GM13976 (cell line): ENCODE measurements around the gene FOXP3.
"Not testable (repeated sequence)": the region's sequence is repeated elsewhere in the genome, so short reads cannot be mapped to it uniquely, and the experiment has no call there.

Experiments used
- DNase-seq: peaks from one replicate; pipeline ENCODE4 v3.0.0; 2012; ENCODE audit warnings: low spot score
- in situ Hi-C: fragments of 300-500 bp; cut with MboI; formaldehyde crosslinking; loops from one replicate; pipeline ENCODE4 v1.12.0; 2022; ENCODE audit warnings: low sequenced_read_pairs, mixed read lengths, inconsistent platforms; ENCODE audit not compliant: unreplicated experiment
- TF ChIP-seq, protein P1 (sequence below): IDR thresholded peaks from 2 replicates; pipeline ENCODE4 v1.5.1; 2012; ENCODE audit warnings: borderline replicate concordance, mild to moderate bottlenecking; ENCODE audit not compliant: insufficient read depth; ENCODE audit errors: extremely low read depth, missing control alignments, control extremely low read depth

FOXP3 gene, protein sequence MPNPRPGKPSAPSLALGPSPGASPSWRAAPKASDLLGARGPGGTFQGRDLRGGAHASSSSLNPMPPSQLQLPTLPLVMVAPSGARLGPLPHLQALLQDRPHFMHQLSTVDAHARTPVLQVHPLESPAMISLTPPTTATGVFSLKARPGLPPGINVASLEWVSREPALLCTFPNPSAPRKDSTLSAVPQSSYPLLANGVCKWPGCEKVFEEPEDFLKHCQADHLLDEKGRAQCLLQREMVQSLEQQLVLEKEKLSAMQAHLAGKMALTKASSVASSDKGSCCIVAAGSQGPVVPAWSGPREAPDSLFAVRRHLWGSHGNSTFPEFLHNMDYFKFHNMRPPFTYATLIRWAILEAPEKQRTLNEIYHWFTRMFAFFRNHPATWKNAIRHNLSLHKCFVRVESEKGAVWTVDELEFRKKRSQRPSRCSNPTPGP

DNA sequence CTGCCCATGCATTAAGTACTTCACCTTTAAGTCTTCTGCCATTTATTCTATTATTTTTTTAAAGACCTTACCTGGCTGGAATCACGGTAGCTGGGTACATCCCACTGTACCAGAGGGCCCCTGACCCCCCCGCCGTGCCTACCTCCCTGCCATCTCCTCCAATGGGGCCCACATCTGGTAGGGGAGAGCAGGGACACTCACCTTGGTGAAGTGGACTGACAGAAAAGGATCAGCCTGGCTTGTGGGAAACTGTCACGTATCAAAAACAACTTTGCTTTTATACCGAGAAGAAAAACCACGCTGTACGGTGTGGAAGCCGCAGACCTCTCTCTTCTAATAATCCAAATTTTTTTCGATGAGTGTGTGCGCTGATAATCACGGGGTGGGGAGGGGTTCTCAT lies at the start of gene FOXP3:
Gene FOXP3, minus strand, starts transcription at position 251 of the 400 bp plus-strand sequence. CDS start 6,205 bp downstream, outside the sequence.
- in situ Hi-C loops: no loop called here
- TF ChIP-seq, protein P1, sequence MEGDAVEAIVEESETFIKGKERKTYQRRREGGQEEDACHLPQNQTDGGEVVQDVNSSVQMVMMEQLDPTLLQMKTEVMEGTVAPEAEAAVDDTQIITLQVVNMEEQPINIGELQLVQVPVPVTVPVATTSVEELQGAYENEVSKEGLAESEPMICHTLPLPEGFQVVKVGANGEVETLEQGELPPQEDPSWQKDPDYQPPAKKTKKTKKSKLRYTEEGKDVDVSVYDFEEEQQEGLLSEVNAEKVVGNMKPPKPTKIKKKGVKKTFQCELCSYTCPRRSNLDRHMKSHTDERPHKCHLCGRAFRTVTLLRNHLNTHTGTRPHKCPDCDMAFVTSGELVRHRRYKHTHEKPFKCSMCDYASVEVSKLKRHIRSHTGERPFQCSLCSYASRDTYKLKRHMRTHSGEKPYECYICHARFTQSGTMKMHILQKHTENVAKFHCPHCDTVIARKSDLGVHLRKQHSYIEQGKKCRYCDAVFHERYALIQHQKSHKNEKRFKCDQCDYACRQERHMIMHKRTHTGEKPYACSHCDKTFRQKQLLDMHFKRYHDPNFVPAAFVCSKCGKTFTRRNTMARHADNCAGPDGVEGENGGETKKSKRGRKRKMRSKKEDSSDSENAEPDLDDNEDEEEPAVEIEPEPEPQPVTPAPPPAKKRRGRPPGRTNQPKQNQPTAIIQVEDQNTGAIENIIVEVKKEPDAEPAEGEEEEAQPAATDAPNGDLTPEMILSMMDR: no peak
- no peak for DNase-seq

DNA sequence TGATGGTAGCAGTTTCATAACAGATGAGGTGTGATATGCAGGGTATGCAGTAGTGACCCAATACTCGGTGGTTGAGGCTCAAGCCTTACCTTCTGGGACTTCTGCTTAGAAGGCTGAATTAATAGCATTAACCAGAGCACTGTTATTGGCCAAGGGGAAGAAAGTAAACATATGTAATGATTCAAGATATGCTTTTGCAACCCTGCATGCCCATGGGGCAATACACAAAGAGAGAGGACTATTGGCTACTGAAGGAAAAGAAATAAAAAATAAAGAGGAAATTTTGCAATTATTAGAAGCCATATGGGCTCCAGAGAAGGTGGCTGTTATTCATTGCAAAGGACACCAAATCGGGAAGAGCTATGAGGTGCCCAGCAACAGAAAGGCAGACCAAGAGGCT lies 47.7 kb upstream of the FOXP3 start:
- DNase-seq: no peak
- in situ Hi-C loops: no loop called here
- TF ChIP-seq, protein P1: no peak

DNA sequence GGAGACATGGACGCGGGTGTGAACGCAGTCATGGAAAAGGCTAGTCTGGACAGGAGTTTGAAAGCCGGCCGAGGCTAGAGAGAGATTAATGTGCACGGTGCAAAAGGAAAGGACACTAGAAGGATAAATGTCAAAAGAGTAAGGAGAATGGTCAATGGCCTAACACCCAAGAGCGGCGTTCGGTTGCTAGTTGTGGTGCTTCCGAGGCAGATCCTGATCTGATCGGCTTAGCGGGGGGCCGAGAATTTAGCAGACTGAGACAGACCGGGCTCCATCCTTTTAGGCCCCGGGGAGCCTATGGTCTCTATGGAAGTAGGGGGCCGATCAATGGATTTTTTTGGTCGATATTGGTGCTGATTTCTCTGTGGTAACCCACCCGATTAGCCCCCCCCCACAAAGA lies 45.9 kb upstream of the FOXP3 start:
- DNase-seq: no peak
- in situ Hi-C loops: no loop called here
- TF ChIP-seq, protein P1: no peak

DNA sequence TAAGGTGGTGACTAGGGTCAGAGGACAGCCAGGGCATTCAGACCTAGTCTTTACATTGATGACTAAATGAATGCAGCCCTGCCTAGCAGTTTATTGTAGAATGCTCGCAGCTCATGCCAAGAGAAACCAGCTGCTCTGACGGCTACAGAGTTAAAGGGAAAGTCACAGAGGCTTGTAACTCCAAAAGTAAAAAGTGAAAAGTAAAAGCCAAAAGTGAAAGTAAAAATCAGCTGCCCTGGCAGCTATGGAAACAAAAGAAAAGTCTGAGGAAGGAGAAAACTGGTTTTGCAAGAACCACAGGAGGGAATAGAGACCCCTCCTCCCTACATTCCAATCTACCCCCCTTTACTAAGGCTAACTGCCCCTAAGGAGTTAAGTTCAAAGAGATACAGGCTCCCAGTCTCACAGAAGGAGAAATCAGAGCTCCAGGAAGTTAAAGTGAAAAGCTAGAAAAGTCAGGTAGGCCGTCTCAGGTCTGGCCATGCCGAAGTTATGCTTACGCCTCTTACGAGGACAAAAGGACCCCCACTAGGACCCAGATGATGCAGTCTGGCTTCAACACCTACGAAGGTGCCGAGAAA lies 45.0 kb upstream of the FOXP3 start:
- DNase-seq: no peak
- in situ Hi-C loops: no loop called here
- TF ChIP-seq, protein P1: no peak

DNA sequence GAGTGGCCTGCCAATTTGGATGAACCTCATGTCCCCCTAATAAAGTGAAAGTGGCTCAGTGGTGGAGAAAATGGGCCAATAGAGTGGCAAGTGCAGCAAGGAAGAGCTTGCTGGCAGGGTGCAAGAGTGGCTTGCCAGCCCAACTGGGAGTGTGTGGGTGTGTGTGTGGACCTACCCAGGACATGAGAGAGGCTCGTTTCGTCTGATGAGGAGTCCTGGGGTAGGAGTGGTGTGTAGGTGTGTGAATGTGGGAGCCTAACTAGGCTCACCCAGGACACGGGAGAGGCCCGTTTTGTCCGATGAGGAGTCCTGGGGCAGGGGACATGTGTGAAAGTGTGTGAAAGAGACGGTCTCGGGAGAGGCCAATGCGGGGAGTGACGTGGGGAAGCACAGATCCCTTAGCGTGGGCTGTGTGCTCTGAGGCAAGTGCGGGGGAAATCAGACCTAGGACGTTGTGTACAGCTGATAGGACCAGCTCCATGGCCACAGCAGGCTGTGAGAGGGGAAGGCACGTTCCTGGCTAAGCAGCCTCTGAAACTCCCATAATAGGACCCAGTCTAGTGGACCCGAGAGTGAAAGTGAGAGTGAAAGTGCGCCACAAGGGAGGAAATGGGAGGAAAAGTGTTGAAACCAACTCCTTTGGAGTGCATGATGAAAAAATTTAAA lies 44.2 kb upstream of the FOXP3 start:
- in situ Hi-C loops: no loop called here

DNA sequence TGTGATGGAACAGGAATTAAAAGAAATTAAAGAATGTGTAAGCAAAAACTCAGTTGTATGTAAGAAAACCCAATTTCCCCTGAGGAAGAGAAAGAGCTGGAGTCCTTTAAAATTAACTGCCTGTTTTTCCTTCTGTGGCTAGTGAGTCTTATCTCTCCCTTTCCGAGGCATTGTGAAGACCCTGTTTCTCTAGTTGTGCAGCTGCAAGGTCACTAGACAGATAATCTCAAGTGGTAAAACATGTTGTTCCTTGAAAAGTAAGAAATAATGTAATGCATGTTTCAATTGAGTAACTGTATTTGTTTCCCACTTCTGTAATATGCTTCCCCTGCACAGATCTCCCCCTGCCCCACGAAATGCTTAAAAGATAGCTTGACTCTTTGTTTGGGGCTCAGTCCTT lies 43.3 kb upstream of the FOXP3 start:
- in situ Hi-C loops, DNase-seq: not testable (repeated sequence)

More for the DNA sequence above, 44.2 kb upstream of the FOXP3 start:
- no peak for DNase-seq
- TF ChIP-seq, protein P1: no peak

DNA sequence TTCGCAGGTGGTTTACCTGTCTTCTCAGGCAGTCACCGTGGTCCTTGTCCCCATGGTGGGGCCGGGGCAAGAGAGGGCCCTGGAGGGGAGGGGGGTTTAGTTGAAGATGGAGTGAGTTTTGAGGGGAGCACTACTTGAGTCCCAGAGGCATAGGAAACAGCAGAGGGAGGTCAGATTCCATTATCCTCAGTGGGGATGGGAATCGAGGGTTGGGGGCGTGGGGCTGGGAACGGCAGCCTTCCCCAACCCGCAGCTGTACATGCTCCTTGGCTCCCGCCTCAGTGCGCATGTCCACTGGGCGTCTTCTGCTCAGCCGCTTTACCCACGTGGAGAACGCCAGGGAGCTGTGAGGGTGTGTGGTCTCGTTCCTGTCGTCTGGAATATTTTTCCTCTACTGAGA lies 38.8 kb upstream of the FOXP3 start, which contains the start of gene GAGE10:
Gene GAGE10, plus strand, starts transcription at position 301 of the 400 bp plus-strand sequence. CDS start 1,214 bp downstream, outside the sequence.
- TF ChIP-seq, protein P1: no peak
- no peak for DNase-seq
- in situ Hi-C loops: no loop called here
